Measurements from ENCODE around the gene GPR26.

Gene GPR26, protein sequence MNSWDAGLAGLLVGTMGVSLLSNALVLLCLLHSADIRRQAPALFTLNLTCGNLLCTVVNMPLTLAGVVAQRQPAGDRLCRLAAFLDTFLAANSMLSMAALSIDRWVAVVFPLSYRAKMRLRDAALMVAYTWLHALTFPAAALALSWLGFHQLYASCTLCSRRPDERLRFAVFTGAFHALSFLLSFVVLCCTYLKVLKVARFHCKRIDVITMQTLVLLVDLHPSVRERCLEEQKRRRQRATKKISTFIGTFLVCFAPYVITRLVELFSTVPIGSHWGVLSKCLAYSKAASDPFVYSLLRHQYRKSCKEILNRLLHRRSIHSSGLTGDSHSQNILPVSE

DNA sequence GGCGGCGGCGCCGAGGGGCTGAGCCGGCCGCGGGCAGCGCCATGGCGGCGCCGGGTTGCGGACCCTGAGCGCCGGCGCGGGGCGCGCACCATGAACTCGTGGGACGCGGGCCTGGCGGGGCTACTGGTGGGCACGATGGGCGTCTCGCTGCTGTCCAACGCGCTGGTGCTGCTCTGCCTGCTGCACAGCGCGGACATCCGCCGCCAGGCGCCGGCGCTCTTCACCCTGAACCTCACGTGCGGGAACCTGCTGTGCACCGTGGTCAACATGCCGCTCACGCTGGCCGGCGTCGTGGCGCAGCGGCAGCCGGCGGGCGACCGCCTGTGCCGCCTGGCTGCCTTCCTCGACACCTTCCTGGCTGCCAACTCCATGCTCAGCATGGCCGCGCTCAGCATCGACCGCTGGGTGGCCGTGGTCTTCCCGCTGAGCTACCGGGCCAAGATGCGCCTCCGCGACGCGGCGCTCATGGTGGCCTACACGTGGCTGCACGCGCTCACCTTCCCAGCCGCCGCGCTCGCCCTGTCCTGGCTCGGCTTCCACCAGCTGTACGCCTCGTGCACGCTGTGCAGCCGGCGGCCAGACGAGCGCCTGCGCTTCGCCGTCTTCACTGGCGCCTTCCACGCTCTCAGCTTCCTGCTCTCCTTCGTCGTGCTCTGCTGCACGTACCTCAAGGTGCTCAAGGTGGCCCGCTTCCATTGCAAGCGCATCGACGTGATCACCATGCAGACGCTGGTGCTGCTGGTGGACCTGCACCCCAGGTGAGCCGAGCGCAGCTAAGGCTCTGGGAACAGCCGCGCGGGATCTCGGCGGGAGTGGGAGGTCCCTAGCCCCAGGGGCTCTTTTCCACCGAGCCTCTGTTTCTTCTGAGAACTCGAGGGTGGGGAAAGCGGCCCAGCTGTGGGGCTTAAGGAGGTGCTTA is at the start of gene GPR26:
TSS of gene GPR26 (plus strand) at position 38 of the 919 bp plus-strand sequence. CDS start at position 91, 53 bp downstream.
- DNase-seq, result no peak

DNA sequence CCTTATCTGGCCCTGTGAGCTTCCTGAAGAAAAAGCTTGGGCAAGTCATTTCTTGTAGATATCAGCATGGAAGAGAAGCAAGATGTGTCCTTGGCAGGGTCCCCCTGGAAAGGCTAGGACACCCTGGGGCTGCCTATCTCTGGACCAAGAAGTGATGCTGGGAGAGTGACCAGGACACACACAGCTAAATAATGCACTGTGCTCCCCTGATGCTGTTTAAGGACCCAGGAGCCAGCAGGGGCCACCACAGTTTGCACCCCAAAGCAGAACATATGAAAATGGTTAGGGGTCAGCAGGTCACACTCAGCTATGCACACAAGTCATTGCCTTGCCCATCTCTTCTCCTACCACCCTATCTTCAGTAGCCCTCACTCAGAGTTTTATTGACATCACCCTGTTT is 47.9 kb upstream of the GPR26 start:
- DNase-seq, result no peak

DNA sequence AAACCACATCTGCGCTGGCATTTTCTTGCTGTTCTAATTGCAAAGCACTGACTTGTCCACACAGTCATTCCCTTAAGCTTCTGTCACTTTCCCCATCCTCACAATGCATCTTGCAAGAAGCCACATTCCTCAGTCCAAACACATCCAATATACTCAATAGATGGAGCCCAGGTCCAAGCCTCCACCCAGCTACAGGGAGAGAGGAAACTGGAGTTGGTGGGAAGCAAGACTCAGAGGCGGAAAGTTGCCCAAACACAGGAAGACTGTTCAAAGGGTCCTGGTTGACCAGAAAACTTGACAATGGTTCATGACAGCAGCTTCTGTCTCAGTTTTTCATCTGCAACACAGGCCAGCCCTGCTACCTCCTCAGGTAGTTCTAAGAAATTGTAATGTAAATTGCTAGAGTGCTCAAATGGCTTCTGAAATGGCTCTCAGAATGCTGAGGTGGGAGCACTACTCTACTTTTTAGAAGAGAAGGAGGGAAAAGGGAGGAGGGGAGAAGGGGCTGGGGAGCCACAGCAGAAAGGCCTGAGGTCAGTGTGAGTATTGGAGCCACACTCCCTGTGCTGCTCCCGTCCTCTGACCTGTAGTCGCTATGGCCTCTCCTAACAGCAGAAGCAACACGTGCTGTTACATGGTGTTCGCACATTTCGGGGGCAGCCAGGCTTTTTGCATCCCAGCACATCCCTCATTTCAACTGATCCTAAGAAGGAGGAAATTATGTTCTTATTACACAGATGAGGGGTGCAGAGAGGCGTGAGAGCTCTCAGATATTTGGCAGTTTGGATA is 46.9 kb upstream of the GPR26 start:
- no peak for DNase-seq

DNA sequence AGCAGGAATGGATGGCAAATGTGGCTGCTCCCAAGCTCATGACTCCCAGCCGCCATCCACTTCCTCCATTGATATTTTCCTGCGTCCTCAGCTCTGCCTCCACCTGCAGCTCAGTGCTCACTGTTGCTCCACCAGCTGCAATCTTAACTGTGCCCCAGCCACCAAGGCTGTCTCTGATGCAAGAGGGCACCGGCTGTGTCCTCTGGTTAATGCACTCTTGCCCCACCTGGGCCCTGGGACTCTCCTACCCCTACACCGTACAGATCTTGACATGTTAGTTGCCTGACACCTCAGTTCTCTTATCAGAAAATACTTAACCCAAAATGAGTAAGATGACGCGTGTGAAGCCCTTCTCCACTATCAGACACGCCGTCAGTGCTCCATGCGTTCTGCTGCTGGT is 45.5 kb upstream of the GPR26 start:
- no peak for DNase-seq

DNA sequence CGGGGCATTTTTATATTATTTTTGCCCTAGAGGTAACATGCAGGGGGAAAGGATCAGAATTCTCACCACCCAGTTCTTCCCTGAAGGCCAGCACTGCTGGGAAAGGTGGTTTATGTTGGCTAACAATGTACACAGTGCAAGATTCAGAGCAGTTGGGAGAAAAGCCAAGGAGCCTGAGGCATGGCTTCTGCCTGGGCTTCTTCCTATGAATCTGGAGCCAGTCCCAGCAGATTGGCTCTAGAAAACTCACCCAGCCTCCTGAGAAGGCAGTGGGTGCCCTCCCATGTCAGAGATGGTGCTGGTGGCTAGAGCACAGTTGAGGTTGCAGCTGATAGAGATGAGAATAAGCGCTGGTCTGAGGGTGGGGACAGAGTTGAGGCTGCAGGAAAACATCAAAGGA is 44.7 kb upstream of the GPR26 start:
- DNase-seq, result no peak

DNA sequence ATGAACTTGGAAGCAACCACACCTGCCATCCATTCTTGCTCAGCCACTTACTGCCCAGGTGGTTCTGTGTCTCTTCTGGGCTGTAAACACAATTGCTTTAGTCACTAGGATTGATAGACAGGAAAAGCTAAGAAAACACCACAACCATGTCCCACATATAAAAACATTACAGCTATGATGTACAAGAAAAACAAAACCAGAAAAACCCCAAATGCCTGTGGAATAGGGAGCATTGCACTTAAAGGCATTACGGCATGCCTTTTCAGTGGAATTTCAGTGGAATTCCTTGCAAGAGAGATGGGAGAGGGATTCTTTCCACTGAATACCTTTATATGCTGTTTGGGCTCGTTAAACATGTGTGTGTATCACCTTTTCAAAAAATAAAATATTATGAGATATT is 44.2 kb upstream of the GPR26 start:
- DNase-seq, result no peak

DNA sequence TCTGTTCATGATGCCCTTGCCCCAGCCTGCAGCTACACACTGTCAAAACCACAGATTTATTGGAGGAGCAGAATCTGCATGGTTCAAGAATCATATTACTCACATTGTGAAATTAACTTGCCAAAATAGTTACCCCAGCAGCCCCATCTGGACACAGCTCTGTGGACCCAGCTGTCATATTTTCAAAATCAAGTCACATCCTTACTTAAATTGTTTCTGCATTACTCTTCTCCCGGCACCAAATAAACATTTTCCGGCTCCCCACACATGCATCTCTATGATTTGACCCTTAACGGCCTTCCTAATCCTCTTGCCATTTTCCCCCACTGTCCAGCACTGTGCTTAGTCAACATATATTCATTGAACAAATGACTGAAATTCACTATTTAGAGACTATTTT is 43.8 kb upstream of the GPR26 start:
- no peak for DNase-seq

DNA sequence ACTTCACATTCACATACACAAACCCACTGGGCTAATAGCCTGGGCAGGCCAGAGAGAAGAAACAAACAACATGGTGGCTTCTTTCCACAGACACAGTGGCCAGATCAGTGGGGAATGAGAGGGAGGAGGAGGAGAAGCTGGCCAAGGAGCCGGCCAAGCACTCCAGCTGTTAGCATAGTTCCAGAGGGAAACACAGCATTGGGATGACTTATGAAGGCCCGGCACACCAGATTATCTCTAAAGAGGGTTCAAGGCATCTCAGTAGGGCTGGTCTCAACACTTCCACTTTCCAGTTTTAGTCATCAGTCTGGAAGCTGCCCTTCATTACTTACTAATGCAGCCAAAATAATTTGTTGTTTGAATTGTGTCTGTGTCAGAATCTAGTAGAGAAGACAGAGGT is 42.1 kb upstream of the GPR26 start:
- no peak for DNase-seq

DNA sequence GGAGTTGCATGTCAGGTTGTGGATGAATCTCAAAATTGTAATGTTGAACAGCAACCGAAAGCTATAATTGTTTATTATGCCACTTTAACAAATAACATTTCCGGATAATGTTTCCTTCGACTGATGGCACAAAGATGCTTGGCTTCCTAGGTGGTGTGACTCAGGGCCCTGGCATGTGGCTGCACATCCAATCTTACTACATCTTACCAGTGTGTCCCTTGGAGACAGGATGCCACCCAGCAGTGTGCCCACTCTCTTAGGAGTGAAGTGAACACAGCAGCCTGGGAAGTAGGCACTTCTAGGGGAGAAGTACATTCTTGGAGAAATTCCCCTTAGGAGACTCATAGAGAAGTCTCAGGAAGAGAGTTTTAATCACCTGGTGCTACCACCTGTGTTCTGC is 33.0 kb upstream of the GPR26 start:
- DNase-seq, result no peak

DNA sequence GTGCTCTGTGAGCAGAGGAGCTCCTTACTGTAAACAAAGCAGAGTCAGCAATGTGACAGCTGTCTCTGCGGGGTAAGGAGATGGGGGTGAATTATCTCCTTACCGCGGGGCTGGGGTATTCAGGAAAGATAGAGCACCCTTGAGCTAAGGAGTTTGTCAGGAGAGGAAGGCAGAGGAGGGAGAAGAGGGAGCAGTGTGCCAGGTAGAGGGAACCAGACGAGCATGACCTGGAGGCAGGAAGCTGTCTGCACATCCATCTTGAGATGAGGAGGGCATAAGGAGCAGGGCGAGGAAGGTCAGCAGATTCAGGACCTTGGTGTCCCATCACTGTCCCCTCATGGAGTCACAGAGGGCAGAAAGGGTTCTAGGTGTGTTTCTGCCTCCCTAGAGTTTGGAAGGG is 32.5 kb upstream of the GPR26 start:
- no peak for DNase-seq

DNA sequence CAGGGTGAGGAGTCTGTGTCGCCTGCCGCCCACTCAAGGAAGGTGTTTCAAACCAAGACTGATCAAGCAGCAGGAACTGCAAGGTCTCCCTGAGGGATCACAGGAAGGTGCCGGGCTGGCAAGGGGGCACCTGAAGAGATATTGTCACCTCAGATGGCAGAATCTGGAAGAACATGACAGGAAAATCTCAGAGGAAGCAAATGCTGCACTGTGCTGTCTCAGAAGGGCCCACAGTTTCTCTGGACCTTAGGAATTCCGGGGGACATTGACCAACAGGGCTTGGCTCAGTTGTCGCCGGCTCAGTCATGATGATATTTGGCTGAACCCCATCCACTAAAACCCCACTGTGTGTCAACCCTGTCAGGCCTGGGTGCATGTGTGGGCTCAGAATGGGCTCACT is 31.9 kb upstream of the GPR26 start:
- no peak for DNase-seq

DNA sequence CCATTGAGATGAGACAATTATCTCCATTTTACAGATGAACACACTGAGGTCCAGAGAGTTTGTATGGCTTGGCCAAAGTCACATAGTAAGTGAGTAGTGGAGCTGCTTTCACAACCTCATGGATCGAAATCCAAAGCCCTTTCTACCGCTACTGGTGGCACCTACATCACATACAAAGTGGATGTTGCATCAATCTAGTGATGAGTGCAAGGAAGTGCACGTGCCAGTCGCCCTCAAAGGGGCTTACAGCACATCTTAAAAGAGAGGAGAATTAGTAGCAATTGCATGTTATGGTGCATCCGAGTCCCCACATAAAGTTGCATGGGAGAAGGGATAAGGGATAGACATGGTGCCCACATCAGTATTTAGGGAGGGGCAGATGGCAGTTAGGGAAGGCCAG is 31.0 kb upstream of the GPR26 start:
- no peak for DNase-seq

DNA sequence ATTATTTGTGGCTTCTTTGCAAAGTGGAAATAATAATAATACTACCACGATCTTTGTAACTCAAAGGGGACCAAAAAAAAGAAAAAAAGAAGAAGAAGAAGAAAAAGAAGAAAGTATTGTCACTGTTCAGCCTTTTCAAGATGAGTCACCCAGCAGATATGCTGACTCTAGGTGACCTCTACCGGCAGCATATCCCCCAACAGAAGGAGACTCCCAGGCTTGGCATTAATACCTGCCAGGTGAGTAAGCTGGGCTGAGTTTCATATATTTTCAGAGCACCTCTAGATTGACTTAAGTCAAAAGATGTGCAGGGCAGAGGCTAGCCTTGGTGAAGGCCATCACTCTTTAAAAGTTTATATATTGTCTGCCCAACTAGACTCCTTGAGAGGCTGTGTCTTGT is 30.4 kb upstream of the GPR26 start:
- DNase-seq, result no peak

DNA sequence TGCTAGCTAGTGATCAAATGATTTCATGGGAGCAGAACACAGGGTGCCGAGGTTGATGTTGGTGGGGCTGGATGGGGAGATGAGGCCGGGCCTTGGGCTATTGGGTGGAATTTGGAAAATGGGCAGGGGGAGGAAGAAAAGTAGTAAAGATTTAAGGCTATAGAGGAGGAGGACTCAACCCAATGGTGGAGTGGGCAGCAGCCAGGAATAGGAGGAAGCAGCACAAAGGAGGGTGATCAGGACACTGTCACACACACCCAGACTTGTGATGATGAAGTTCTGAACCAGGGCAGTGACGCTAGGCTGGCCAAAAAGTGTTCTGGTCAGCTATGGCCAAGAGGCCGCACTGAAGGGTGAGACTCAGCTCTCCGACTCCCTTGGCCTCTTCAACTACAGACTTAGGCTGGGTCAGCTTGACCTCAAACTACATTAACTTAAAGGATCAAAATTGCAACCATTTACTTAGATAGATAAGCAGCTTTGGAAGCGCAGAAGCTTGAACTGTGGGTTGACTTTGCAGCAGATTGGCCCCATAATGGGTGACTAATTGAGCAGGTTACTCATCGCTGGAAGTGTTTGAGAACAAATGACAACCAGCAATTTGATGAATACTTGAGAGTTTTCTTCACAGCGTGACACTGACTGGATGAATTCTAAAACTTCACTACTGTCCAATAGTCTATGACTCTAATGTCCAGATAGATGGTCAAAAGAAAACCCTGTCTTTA is 29.4 kb upstream of the GPR26 start:
- no peak for DNase-seq

DNA sequence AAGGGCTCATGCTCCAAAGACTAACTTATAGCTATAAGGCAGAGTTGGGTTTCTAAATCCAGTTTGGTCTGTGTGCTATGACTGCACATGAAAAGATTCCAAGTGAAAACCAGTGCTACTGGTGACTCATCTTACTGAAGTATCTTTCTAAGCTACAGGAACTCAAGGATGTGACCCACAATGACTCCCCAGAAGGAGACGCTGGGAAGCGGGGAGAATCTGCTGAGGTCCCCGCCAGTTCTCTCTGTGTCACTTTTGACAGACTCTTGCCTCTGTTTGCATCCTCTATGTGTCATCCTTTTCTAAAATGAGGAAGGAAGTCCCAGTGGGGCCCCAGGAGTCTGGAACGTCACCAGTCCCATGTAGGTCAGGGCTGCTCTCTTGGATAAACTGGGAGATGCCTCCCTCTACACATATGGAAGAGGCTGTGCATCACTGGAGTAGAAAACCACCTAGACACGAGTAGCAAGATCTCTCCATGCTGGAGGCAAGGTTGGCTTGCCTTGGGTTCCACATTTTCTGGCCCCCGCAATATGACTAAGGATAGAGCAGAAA is 28.8 kb upstream of the GPR26 start:
- DNase-seq, result no peak

DNA sequence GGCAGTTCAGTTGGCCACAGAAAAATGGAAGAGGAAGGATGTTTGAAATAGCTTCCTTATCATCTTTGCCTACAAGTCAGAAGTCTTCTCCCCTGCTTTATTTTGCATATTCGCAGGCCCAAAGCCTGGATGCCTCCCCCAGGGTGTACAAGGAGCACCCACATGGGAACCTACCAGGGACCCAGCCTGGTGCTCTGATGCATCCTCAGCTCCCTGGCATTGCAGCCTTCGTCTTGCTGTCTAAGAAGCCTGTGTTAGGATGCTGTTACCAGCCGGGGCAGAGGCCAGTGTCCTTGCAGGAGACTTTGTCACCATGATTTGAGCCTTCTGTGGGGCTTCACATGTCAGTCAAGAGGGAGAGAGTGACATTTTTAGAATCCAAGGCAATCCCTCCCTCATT is 27.0 kb upstream of the GPR26 start:
- DNase-seq, result no peak

DNA sequence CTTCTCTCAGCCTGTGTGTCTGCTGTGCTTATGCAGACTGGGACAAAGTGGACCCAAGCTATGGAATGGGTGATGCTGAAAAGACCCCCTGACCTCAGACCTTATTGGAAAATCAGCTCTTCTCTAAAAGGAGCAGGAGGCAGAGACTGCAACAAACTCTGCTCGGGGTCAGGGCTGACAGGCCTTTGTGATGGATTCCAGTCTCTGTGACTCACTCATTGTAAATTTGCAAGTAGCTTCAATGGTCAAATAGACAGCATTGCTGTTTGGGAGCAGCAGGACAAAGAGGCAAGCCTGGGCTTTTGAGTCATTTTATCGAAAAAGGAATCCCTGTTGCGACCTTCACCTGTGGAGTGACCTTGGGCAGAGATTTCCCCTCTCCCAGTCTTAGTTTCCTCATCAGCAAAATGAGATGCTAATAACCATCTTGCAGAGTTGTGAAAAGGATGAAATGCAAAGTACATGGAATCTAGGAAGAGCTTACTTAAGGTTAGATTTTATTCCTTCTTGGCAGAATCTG is 26.1 kb upstream of the GPR26 start:
- DNase-seq, result no peak

DNA sequence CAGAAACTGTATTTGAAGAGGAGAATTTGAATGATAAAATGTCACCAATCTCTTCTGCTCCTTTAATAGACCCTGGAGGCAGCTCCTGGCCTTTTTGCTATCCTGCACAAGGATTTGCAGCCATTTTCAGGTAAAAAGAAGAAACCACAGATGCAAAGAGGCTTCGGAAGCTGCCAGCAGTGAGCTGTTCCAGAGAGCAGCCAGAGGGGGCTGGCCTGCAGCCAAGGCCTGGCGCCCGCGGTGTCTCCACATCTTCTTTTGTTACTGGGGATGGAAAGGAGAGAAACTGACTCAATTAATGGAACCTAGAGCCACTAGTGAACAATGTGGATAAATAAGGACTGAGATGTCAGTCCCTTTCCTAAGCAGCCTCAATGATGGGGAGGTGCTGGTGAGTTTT is 23.9 kb upstream of the GPR26 start:
- no peak for DNase-seq

DNA sequence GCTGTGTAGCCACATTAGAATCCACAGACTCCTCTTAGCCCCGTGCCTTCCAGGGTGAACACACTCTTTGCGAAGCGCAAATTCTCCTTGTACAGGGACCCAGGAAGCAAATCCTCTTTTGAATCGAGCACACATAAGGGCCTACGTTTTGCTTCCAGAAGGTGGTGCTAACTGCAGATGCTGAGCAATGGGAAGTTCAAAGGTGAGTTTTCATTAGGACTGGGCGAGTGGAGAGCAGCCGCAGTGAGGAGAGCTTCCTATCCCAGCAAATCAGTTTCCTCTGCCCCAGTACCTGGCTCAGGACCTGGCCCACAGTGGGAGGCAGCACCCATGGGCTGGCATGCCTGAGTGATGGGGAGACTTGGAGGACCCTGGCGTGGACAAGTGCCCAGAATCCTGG is 23.5 kb upstream of the GPR26 start:
- no peak for DNase-seq

DNA sequence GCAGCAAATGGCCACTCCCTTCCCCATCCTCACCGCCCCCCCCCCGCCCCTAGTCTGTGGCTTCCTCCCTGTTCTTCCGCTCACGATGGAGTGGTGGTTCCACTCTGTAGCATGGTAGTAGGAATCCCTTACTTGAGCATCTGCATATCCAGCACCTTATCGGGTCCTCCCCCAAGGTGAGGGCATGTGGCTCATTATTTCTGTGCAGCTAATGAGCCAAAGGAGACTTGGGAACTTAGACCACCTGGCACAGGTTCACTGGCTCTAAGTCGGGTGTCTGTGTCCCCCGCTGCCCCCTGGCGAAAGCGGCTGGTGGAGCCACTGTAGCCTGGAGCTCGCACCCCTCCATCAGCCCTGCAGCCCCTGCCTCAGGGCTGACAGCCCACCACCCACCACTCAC is 22.8 kb upstream of the GPR26 start:
- DNase-seq, result no peak

DNA sequence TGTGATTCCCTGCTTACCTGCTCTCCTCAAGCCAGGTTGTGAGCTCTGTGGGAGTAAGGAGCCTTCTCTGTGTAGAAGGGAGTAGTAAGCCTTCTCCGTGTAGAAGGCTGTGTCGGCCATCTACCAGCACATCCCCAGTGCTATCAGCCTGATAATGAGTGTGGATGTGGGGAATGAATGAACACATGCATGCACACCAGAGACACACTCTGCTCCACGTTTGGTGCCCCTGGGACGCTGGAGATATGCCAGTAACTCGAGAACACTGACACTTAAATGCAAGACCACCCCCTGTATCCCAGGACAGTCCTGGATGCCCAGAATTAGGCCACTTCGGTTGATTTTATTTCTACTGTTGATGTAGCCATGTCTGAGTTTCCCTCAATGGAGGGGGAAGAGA is 21.1 kb upstream of the GPR26 start:
- DNase-seq, result no peak

DNA sequence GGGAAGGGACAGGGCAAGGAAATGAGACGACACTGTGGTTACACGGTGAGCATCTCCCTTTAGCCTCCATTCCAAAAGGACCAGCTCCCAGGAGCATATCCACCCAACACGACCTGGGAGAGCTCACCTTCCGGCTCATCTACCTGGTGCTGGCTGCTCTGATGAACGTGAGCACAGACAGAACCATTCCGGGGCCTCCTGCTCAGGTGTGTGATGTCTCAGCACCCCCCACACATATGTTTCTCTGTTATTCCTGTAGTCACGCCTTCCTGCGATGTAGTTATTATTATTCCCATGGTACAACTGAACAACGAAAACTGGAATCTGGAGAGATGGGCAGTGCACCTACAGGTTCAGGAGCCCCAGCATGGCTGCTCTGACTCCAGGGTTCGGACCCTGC is 20.5 kb upstream of the GPR26 start:
- no peak for DNase-seq

Data from stimulated activated CD4-positive, alpha-beta T cell treated with anti-CD3 and anti-CD28 coated beads, Interleukin-1b, Interleukin-23, amount 100 ng/mL, for 48 hours (primary cell).